HG02938 (cell line): ENCODE measurements around the gene PPP1R7.

Experiments used
- ATAC-seq: cut with Tn5 transposase; IDR thresholded peaks from one replicate; pipeline ENCODE4 v1.9.1; 2021; ENCODE audit warnings: mild to moderate bottlenecking, moderate library complexity; ENCODE audit not compliant: unreplicated experiment

PPP1R7 gene

GRCh38 chr2:241138471-241138870 is 11.8 kb upstream of the PPP1R7 start:
- ATAC-seq: no peak

- no peak for ATAC-seq
Observed at GRCh38 chr2:241139531-241140444, 10.5 kb upstream of the PPP1R7 start.

GRCh38 chr2:241140445-241140840 is 9.8 kb upstream of the PPP1R7 start:
- ATAC-seq: no peak

GRCh38 chr2:241141214-241141770 is 9.0 kb upstream of the PPP1R7 start:
- no peak for ATAC-seq

DNA sequence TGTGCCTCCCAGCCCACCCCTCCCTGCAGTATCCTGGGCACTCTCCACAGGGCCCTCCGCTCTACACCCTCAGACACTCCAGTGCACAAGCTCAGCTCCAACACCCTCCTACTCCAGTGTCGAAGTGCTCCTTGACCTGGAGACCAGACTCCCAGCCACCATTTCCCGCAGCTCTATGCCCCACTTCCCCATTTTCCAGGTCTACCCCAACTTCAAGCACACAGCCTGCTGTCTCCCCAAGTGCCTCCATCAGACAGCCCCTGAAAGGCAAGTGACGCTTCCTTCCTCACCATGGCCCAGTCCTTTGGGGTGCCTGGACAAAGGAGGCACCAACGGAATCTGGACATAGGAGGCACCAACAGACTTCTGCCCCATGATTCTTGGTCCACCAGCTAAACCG is 8.2 kb upstream of the PPP1R7 start:
- ATAC-seq: no peak

GRCh38 chr2:241142593-241142992 is 7.7 kb upstream of the PPP1R7 start:
- no peak for ATAC-seq

DNA sequence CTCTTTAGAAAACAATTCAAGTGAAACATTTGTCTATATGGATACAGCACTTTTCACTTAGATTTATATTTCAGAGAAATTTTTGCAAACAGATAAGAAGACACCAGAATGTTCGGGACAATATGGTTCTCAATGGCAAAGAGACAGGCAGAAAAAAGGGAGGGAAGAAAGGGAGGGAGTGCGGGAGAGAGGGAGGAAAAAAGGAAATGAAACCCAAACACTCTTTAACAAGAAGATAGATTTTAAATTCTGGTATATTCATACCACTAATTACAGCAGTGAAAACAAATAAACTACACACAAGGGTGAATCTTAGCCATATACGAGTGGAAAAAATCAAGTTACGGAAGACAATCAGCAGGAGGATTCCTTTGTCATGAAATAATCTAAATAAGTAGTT is 4.0 kb upstream of the PPP1R7 start:
- no peak for ATAC-seq

- ATAC-seq: no peak
Observed at GRCh38 chr2:241147336-241147735, 2.9 kb upstream of the PPP1R7 start.

- ATAC-seq: no peak
Observed at GRCh38 chr2:241148239-241148638, 2.0 kb upstream of the PPP1R7 start.

DNA sequence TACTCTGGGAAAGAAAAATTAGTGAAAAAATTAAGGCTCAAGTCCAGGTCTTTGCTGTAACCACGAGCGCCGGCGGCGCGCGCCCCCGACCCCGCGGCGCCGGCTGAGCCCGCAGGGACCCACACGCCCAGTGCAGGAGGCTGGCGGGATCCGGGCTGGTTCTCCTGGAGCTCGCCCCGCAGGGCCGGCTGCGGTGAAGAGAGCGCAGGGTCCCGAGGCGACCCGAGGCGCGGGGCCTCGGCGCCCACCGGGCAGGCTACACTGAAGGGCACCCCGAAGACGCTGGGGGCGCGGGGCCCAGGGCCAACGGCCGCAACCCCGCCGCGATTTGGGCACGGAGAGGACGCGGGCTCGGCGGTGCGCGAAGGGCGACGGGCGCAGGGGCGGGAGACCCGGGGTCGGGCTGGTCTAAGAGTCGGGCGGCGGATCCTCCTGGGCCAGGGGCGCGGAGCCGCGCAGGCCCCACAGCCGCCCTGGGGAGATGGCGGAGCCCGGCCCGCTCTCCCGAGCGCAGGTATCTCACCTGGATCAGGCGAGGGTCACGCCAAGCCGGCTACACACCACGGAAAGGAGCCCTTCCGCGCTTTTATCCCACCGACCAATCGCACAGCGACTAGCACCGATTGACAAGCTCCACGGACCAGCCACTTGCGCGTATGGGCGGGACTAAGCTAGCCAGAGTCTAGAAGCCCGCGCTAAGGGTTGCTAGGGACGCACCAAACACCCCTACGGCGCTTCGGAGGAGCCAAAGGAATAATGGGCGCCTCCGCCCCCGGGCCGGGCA is 1.2 kb upstream of the PPP1R7 start, which contains the start of gene PASK:
Gene PASK, minus strand, starts transcription at position 582 of the 784 bp plus-strand sequence. CDS start 6,440 bp downstream, outside the sequence.
- ATAC-seq: peak; percentile 69

GRCh38 chr2:241149675-241149924 is 667 bp upstream of the PPP1R7 start:
- no peak for ATAC-seq

DNA sequence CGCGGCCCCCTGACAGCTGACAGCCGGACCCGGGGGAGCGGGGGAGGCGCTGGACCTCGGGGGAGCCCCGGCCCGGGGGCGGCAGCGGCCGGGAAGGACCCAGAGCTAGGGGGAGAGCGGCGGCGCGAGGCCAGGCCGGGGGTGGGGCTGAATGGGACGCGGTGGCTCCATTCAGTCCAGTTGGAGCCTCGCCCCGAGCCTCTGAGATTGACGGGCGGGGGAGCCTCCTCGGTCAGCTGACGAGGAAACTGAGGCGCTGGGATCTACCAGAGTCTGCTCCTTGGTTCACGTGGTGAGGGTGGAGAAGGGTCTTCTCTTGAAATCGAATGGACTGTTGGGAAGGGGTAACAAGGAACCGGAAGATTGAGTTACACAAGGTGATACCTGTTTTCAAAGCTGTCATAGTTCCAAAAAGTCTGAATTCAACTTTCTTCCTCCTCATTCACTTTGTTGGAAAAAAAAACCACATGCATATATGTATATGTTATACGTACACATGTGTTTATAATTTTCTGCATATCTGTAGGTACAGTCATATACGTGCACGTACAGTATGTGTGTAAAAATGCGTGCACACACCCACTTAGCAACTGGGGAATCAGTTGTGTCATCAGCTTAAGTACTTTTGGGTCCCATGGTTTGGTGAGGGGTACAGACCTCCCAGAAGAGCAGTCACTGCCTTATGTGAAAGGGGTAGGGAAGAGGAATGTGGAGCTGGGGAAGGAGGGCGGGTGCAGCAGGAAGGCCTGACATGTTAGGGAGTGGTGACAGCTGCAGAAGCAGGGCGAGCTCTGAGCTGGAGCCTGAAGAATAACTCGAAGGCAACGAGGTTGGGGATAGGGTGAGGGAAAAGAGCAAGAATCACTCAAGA is 628 bp downstream of the PPP1R7 start:
- ATAC-seq: no peak

DNA sequence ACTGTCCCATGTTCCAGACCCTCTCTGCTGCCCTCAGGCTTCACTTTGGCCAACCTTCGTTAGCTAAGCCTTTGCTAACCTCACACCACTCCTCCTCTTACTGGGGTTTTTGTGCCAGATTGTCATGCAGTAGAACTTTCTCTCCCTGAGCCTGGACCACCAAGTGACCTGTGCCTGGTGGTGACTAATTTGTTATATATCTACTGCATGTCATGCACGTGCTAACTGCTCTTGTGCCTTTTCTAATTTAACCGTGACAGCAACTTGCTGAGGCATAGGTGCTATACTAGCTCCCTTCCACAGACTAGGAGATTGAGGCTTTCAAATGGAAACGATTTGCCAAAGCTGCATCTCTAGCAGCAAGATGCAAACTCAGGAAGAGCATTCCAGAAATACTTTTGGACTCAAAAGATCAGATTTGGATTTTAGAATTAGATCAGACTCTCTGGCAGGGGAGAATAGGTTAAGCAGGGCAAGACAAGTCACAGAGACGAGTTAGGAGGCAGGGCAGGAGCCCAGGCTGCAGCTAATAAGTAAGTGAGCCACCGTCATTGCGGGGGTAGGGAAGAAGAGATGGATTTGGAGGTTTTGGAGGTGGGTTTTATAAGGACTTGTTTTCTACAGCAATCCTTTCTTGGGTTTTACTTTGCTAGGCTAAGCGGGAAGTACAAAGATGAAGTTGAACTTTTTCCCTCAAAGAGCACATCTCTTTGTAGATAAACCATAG is 1.8 kb downstream of the PPP1R7 start:
- no peak for ATAC-seq

- no peak for ATAC-seq
Observed at GRCh38 chr2:241153616-241154015, 3.3 kb downstream of the PPP1R7 start.

DNA sequence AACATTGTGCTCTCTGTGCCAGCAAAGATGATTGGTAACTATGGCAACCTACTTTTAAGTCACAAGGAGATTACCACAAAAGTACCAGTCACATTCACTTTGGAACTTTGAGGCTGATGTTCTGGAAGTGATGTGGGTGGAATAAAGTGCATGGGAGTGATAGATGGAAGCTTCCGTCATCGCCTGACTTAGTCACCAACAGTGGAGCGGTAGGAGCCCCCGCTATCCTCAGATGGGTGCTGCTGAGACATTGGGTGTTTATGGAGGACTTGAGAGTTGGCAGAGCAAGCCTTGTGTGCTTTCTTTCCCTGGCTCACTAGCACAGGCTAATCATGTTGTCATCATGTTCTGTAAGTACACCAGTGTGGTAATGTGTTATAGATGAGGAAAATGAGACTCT is 4.6 kb downstream of the PPP1R7 start:
- ATAC-seq: no peak

DNA sequence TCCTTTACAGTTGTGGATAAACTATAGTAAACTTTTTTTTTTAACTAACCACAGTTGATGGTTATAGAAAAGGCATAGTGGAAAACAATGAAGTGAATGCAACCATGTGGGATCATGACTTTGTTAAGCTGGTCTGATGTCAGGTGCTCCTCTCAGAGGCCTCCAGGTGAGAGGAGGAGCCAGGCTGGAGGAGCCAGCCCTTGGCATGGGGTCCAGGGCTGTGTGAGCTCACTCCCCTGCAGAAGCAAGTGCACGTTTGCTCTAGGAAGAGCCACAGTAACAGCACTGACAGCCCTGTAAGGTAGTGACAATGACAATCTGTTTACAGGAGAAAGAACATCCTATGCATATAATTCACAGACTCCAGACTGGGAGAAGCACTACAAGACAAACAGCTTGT is 5.7 kb downstream of the PPP1R7 start:
- no peak for ATAC-seq

DNA sequence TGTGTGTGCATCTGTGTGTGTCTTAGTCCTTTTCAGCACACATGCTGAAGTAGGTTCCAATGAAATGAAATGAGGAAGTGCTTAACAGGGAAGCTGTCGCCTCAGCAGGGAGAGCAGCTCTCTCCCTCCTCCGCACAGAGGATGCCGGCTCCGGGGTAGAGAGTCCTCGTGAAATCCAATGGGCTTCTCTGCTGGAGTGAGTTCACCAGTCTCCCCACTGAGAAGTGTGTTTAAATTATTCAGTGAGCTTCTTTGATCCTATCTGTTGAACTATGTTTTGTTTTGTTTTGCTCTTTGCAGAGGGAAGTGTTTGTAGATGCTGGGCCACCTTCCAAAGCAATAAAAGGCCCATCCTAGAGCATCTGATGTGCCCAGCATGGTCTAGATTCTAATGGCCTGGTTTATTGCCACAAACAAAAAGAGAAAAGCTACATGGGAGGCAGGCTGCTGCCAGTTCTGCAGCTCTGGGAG is 6.7 kb downstream of the PPP1R7 start:
- no peak for ATAC-seq

DNA sequence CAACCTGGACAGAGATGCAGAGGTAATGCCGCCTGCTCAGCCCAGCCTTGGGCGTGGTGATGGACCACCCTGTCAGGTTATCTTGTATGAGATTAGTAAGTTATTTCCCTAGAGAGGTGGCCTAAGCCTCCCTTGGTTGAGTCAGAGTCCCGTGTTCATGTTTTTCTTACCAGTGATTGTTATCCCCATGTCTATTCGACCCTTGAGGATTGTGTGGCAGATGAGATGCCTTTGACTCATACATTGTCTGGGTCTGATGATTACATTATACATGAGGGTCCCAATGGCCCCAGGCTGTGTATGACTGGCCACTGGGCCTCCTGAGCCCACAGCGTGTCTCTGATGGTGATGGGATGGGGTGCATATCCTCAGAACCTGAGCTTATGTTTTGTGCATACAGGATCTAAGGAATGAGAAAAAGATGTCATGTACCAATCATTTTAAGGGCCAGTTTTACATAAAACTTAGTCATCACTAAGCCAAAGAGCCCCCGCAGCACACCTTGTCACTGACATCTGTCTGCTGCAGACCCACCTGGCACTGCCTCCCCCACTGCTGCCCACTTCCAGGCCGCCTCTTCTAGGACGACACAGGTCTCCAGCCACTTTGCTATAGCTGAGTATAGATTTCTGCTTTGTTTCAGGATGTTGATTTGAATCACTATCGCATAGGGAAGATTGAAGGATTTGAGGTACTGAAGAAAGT is 7.7 kb downstream of the PPP1R7 start:
- no peak for ATAC-seq

- no peak for ATAC-seq
Observed at GRCh38 chr2:241158546-241158900, 8.3 kb downstream of the PPP1R7 start.

- no peak for ATAC-seq
Observed at GRCh38 chr2:241159116-241159515, 8.8 kb downstream of the PPP1R7 start.
